Stimulated activated CD4-positive, alpha-beta T cell treated with anti-CD3 and anti-CD28 coated beads, Interleukin-1b, Interleukin-23, amount 100 ng/mL, for 48 hours (primary cell): Measurements from ENCODE around the gene PP2D1.
"Not testable (repeated sequence)": the region's sequence is repeated elsewhere in the genome, so short reads cannot be mapped to it uniquely, and the experiment has no call there.

Source experiments
- DNase-seq: peaks from one replicate; pipeline ENCODE4 v3.0.0-alpha.2; 2020

Gene PP2D1

GRCh38 chr3:20012164-20012563 lies at the start of gene PP2D1:
PP2D1 (minus strand) TSS chr3:20012264; CDS start chr3:20012072, 192 bp downstream.
- no peak for DNase-seq

GRCh38 chr3:20060974-20061685 lies 49.1 kb upstream of the PP2D1 start:
- DNase-seq, result peak; percentile 27

- DNase-seq, result no peak
Measured at GRCh38 chr3:20059929-20060328, 47.9 kb upstream of the PP2D1 start.

GRCh38 chr3:20057612-20058180 lies 45.6 kb upstream of the PP2D1 start:
- no peak for DNase-seq

GRCh38 chr3:20056725-20057611 lies 44.9 kb upstream of the PP2D1 start:
- peak; percentile 53 for DNase-seq

GRCh38 chr3:20055842-20056241 lies 43.8 kb upstream of the PP2D1 start:
- DNase-seq, result no peak

- DNase-seq, result no peak
Measured at GRCh38 chr3:20055020-20055775, 43.1 kb upstream of the PP2D1 start.

- DNase-seq, result peak; percentile 85
Measured at GRCh38 chr3:20054549-20054987, 42.5 kb upstream of the PP2D1 start.

- no peak for DNase-seq
Measured at GRCh38 chr3:20052851-20053250, 40.8 kb upstream of the PP2D1 start.

- DNase-seq, result no peak
Measured at GRCh38 chr3:20051123-20051806, 39.2 kb upstream of the PP2D1 start.

GRCh38 chr3:20047976-20048883 lies 36.2 kb upstream of the PP2D1 start:
- no peak for DNase-seq

GRCh38 chr3:20047341-20047779 lies 35.3 kb upstream of the PP2D1 start:
- DNase-seq, result no peak

- DNase-seq, result no peak
Measured at GRCh38 chr3:20046556-20046955, 34.5 kb upstream of the PP2D1 start.

GRCh38 chr3:20045141-20045540 lies 33.1 kb upstream of the PP2D1 start:
- not testable (repeated sequence) for DNase-seq

- no peak for DNase-seq
Measured at GRCh38 chr3:20043825-20044224, 31.8 kb upstream of the PP2D1 start.

GRCh38 chr3:20043396-20043795 lies 31.3 kb upstream of the PP2D1 start:
- DNase-seq, result peak; percentile 35

GRCh38 chr3:20042331-20042730 lies 30.3 kb upstream of the PP2D1 start:
- DNase-seq, result no peak

GRCh38 chr3:20041197-20041780 lies 29.2 kb upstream of the PP2D1 start:
- peak; percentile 79 for DNase-seq

- peak; percentile 69 for DNase-seq
Measured at GRCh38 chr3:20040548-20041196, 28.6 kb upstream of the PP2D1 start.
